GM21723 (cell line): ENCODE measurements around the gene FKBP9.

ENCODE experiments used
- ATAC-seq: cut with Tn5 transposase; IDR thresholded peaks from one replicate; pipeline ENCODE4 v1.9.1; 2021; ENCODE audit warnings: mild to moderate bottlenecking, moderate library complexity; ENCODE audit not compliant: unreplicated experiment

FKBP9 gene

DNA sequence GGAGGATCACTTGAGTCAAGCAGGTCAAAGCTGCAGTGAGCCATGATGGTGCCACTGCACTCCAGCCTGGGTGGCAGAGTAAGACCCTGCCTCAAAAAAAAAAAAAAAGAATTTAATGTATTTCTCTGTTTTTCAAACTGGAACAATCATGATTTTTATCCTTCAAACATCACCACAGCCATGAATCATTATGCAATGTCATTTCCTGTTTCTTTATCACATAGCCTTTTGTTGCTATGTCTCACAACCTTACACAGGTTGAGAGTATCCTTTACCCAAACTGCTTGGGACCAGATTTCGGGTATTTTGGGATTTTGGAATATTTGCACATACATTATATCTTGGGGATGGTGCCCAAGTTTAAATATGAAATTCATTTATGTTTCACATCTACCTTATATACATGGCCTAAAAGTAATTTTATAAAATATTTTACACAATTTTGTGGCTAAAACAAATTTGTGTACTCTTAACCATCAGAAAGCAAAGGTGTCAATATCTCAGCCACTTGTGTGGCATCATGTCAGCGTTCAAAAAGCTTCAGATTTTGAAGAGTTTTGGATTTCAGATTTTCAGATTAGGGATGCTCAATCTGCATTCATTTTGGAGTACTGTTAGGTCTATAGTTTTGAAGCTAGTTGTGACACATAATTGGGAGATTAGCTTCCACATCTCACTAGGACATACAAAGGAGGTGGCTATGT, 97.2 kb downstream of the FKBP9 start:
- ATAC-seq: no peak

DNA sequence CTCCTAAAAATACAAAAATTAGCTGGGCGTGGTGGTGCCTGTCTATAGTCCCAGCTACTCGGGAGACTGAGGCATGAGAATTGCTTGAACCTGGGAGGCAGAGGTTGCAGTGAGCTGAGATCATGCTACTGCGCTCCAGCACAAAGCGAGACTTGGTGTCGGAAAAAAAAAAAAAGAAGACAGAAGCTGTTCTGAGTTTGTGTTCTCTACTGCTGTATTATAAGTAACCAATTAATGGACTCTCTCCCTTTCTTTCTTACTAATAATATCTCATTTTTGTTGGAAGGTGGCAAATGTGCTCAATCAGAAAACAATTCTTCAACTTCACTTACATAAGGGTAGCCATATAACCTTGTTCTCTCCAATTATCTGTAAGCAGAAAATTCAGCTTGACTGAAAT, 97.9 kb downstream of the FKBP9 start:
- no peak for ATAC-seq
